ENCODE results near the gene CSNK1D. TPM values are rescaled to one million over a fixed set of nuclear protein-coding genes. Genes with fewer than 3 reads are reported as not detected.

Gene CSNK1D
- total RNA-seq, 6 experiments from 2014 or later, result 116 to 128 (median 118) TPM

GRCh38 chr17:82205720-82206508 lies 67.6 kb downstream of the CSNK1D start:
- H3K36me3 Mint-ChIP-seq (ENCODE audit: low read depth), result peaks cover 6% of the 10 kb centered on the region
- peak overlapping the region; percentile 86 for H3K27ac Mint-ChIP-seq
- H3K4me3 Mint-ChIP-seq, result peak overlapping the region; percentile 60
- peaks cover 27% of the 10 kb centered on the region for H3K4me1 Mint-ChIP-seq (ENCODE audit: low read depth)
- no peaks in the 10 kb centered on the region; the same call in 1 of the 2 replicates for H3K27me3 Mint-ChIP-seq (ENCODE audit: insufficient read depth)
- H3K9me3 Mint-ChIP-seq, result no peaks in the 10 kb centered on the region
- TF ChIP-seq, protein P1, sequence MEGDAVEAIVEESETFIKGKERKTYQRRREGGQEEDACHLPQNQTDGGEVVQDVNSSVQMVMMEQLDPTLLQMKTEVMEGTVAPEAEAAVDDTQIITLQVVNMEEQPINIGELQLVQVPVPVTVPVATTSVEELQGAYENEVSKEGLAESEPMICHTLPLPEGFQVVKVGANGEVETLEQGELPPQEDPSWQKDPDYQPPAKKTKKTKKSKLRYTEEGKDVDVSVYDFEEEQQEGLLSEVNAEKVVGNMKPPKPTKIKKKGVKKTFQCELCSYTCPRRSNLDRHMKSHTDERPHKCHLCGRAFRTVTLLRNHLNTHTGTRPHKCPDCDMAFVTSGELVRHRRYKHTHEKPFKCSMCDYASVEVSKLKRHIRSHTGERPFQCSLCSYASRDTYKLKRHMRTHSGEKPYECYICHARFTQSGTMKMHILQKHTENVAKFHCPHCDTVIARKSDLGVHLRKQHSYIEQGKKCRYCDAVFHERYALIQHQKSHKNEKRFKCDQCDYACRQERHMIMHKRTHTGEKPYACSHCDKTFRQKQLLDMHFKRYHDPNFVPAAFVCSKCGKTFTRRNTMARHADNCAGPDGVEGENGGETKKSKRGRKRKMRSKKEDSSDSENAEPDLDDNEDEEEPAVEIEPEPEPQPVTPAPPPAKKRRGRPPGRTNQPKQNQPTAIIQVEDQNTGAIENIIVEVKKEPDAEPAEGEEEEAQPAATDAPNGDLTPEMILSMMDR (IDR thresholded peaks at IDR 0.05), result peak; percentile 94
- DNase-seq, result peak; percentile 88

DNA sequence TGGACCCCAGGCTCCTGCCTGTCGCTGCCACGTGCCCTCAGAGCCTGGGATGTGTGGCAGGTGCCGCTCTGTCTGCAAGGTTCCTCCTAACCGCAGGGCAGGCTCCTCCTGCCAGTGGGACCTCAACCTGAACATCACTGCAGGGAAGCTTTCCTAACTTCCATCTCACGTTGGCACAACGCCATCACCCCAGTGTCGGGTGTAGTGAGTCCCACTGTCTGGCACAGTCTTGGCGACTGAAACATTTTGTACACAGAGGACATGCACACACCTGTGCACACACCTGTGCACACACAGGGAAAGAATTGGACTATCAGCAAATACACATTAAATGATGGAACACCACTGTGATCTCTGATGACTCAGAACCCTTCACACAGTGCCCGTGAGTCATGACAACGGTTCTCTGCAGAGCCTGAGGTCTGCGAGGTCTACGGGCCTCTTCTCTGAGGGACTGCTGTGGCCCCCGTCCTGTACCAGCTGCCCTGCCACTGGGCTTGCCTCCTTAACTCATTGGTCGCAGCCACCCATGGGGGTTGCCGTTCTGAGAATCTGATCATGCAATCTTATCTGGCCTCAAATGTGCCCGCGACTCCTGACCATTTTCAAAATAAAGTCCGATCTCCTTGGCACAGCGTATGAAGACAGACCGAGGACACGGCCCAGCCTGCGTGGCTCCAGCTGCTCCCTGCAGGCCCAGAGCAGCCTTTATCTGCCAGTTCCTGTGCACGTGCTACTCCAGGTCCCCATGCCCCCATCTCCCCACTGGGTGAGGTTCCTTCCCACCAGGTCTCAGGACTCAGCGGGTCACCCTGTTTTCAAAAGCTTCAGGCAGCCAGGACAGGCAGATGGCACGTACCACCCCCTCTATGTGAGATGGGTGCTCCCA lies 68.4 kb downstream of the CSNK1D start:
- Mint-ChIP-seq H3K9me3 (no peaks in the 10 kb centered on the region), H3K27me3 (ENCODE audit: insufficient read depth) (no peaks in the 10 kb centered on the region; the same call in 1 of the 2 replicates), H3K36me3 (ENCODE audit: low read depth) (peaks cover 6% of the 10 kb centered on the region), H3K4me3 (peak overlapping the region; percentile 60), H3K27ac (peak overlapping the region; percentile 86), H3K4me1 (ENCODE audit: low read depth) (peaks cover 27% of the 10 kb centered on the region)
- peak; percentile 84 for DNase-seq
- TF ChIP-seq, protein P1 (IDR thresholded peaks at IDR 0.05), result no peak

DNA sequence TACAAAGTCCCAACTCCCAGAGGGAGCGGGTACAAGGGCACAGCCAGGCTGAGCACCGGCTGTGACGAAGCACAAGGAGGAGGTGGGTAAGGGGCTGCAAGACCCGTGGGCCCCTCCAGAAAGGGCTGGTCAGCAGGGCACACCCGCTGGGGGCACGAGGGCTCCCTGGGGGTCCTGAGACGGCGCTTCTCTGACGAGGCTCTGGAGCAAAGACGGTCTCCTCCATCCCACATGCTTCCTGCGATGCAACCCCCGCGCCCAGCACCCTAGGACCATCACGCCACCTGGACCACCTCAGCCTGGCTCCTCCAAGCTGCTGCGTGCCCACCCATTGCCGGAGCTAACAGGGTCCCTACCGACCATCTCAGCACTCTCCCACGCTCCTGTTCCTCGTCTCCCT lies 69.6 kb downstream of the CSNK1D start:
- DNase-seq, result no peak
- Mint-ChIP-seq H3K9me3 (no peaks in the 10 kb centered on the region), H3K4me3 (no peak overlapping the region), H3K36me3 (ENCODE audit: low read depth) (peaks cover 6% of the 10 kb centered on the region), H3K27me3 (ENCODE audit: insufficient read depth) (no peaks in the 10 kb centered on the region; the same call in 1 of the 2 replicates), H3K27ac (no peak overlapping the region), H3K4me1 (ENCODE audit: low read depth) (peaks cover 27% of the 10 kb centered on the region)
- TF ChIP-seq, protein P1 (IDR thresholded peaks at IDR 0.05), result no peak

- Mint-ChIP-seq H3K9me3 (no peaks in the 10 kb centered on the region), H3K27me3 (ENCODE audit: insufficient read depth) (no peaks in the 10 kb centered on the region; the same call in 1 of the 2 replicates), H3K27ac (no peak overlapping the region)
Measured at GRCh38 chr17:82202981-82203380, 70.5 kb downstream of the CSNK1D start.

DNA sequence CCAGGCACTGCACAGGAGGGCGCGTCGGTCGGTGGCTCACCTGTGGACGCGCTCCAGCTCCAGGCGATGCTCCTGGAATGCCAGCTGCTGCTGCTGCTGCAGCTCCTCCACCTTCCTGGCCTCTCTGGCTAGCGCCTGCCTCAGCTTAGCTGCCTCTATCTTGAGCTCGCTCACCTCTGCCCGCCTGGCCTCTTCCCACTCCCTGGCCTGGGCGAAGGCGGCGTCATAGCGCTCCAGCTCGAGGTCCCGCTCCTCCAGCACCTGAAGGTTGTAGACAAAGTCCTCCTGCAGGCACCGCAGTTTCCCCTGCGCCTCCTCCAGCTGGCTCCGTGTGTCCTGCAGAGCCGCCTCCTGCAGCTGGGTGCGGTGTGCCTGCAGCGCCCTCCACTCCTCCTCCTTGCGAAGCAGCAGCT lies 72.0 kb downstream of the CSNK1D start:
- H3K27me3 Mint-ChIP-seq (ENCODE audit: insufficient read depth), result no peaks in the 10 kb centered on the region; the same call in 1 of the 2 replicates

More at GRCh38 chr17:82202981-82203380, 70.5 kb downstream of the CSNK1D start:
- Mint-ChIP-seq H3K4me1 (ENCODE audit: low read depth) (peaks cover 27% of the 10 kb centered on the region), H3K4me3 (no peak overlapping the region), H3K36me3 (ENCODE audit: low read depth) (peaks cover 6% of the 10 kb centered on the region)
- no peak for DNase-seq
- TF ChIP-seq, protein P1 (IDR thresholded peaks at IDR 0.05), result no peak

More for the DNA sequence above, 72.0 kb downstream of the CSNK1D start:
- no peaks in the 10 kb centered on the region for H3K9me3 Mint-ChIP-seq
- peaks cover 2% of the 10 kb centered on the region; the same call in 1 of the 2 replicates for H3K36me3 Mint-ChIP-seq (ENCODE audit: low read depth)
- H3K4me3 Mint-ChIP-seq, result no peak overlapping the region
- H3K4me1 Mint-ChIP-seq (ENCODE audit: low read depth), result peaks cover 24% of the 10 kb centered on the region
- DNase-seq, result no peak
- H3K27ac Mint-ChIP-seq, result no peak overlapping the region
- TF ChIP-seq, protein P1 (IDR thresholded peaks at IDR 0.05), result no peak

All from HFFc6 (cell line).